Brain pericyte (primary cell): ENCODE data around the gene FBXO21.

Experiments
- DNase-seq: peaks from one replicate; pipeline ENCODE4 v3.0.0-alpha.2; 2012; ENCODE audit warnings: low read depth, low spot score

Gene FBXO21

DNA sequence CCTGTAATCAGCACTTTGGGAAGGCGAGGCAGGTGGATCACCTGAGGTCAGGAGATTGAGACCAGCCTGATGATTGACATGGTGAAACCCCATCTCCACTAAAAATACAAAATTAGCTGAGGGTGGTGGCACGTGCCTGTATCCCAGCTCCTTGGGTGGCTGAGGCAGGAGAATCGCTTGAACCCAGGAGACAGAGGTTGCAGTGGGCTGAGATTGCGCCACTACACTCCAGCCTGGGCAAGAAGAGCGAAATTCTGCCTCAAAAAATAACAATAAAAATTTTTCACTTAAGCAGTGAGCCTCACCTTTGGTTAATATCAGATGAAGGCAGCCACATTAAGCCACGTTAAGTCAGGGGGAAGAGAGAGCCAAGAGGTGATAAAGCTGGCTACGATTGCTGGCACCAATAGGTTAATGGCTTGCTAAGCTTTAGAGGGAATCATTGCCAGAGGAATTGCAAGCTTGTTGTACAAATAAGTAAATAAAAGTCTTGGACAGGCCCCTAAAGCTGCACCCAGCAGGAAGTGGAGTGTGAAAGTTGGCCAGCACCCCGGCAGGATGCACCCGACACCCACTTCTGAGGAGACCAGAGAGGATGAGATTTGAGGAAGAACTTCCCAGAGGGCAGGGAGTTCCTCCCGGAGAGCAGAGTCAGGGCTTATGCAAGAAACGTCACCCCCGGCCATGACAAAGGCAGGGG, 49.7 kb downstream of the FBXO21 start:
- no peak for DNase-seq

DNA sequence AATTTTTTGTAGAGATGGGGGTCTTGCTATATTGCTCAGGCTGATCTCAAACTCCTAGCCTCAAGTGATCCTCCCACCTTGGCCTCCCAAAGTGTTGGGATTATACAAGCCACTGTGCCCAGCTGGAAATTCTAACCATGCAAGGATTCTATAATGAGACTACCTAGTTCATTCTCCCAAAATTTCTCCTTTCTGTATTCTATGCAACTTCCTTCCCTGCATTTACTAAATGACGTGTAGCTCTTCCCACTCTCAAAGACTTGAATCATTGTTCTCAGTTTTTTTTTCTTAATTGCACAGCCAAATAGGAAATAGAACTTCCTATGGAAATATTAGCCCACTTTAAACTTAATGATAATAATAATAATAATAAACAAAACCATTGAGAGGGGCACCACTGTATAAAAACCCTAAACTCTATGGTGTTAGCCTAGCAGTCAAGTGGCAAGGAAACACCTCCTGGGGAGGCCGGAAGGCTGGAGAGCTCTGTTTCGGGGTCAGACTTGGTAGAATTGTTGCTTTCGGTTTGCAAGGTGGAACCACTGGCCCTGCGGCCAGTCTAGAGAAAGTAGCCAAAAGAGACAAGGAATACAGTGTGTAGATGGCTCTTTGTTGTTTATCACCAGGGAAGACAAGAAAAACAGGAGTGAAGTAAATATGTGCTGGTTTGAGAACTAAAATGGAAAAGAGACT, 51.1 kb downstream of the FBXO21 start:
- DNase-seq = no peak

DNA sequence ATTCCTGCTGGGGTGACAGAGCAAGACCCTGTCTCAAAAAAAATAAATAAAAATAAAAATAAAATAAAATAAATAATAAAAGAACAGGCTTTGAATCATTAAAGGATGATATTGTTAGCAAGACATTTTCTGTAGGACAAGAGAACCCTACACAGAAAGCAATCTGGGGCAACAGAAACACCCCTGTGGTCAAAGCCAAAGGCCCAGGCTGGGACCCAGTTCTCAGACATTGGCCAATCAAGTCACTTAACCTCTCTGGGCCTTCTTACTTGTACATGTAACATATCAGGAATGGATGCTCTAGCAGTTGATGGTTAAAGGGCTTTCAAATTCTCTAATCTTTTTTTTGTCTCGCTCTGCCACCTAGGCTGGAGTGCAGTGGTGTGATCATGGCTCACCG, 55.5 kb downstream of the FBXO21 start:
- no peak for DNase-seq

DNA sequence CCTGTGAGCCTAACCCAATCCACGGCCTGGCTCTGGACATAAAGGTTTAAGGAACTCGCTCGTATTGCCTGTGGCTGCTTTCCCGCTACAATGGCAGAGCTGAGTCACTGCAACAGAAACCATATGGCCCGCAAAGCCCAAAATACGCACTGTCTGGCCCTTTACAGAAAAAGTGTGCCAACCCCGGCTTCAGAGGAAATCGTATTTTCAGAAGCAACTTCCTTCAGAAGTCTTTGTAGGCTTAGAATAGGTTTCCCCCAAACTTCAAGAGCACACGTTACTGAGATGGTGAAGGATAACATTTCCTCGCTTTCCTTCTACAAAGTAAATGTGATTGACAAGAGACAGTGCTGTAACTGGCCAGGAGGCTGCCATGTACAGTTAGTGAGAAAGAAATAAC, 56.2 kb downstream of the FBXO21 start:
- DNase-seq = no peak

DNA sequence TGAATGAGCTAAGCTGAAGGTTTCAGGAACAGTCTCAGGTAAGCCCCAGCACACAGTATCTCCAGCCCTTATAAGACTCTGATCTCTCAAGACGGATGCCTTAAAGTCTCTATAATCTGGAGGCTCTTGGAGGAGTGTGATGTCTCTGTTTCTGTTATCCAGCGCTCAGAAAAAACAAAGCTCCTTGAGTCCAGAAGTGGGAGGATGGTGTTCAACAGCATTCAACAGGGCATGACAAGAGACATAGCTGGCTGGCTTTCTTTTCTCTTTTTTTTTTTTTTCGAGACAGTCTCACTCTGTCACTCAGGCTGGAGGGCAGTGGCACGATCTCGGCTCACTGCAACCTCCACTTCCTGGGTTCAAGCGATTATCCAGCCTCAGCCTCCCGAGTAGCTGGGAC, 59.5 kb downstream of the FBXO21 start:
- no peak for DNase-seq

DNA sequence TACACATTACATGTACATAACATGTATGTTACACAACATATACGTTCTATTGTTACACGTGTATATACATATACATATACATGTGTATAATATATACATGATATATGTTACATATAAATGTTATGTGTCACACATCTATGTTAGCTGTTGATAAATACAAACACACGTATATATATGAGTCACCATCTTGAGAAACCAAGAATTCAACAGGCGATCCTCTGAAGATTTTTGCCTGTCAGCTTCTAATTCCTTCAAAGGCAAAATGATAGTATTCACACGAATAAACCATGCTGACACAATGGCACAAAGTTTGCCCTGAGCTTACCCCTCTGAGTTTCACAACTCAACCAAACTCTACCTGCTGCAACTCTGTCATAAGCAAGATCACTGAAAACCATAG, 60.9 kb downstream of the FBXO21 start:
- no peak for DNase-seq

DNA sequence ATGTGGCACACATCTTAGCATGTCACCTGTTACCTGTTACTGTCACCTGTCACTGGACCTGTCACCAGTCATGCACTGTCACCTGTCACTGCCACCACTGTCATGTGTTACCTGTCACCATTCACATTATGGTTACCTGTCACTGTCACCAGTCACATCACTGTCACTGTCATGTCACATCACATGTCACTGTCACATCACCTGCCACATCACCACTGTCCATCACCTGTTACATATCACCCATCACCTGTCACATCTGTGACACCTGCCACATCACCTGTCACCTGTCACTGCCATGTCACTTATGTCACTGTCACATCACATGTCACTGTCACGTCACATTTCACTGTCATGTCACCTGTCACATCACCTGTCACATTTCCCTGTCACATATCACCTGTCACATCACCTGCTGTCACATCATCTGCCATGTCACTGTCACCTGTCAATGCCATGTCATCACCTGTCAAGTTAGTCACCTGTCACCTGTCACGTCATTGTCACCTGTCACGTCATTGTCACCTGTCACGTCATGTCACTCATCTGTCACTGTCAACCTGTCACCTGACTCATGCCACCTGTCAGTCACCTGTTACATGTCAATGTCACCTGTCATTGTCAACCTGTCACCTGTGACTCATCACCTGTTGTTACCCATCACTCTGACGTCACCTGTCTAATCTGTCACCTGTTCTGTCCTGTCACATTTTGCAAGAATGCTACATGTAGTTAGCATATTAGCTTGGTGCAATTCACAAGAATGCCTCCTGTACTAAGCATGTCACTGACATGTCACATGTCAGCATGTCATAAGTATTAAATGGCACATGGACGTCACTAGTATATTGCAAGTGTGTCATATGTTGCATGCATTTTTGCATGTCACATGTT, 62.1 kb downstream of the FBXO21 start:
- no peak for DNase-seq

DNA sequence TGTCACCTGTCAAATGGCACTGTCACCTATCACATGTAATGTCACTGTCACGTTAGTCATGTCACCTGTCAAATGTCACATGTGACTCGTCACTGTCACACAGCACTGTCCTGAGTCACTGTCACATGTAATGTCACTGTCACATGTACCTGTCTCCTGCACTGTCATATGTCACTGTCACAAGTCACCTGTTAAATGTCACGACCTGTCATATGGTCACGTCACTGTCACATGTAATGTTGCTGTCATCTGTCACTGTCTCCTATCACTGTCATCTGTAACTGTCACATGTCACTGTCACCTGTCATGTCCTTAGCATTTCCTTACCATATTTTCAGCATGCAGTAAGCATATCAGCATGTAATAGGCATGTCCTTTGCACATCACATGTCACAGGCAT, 63.9 kb downstream of the FBXO21 start:
- DNase-seq = no peak

DNA sequence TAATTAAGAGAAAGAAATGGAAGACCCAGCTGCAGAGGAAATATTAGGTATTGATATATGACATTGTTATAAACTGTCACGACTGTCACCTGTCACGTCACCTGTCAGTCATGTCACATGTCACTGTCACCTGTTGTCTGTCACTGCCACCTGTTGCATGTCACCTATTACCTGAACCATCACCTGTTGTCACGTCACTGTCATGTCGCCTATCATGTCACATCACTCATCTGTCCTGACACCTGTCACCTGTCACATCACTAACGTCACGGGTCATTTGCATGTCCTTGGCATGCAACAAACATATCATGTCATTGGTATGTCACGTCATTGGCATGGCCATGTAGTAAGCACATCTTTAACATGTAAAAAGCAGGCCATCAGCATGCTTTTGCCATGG, 64.5 kb downstream of the FBXO21 start:
- no peak for DNase-seq

DNA sequence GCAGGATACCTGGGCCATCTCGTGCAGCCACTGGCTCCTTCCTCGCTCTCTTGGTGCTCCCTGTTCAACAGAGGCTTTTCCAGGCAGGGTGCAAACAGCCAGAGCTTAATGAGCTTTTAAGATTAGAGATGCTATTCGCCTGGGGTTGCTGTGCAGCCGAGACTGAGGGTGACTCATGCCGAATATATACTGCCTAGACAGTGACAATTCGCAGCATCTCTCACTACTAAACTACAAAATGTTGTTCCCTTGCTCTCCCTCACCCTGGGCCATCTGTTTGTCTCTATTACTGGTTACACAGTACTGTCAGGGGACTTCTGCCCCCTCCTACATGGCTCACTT, 65.0 kb downstream of the FBXO21 start:
- DNase-seq = no peak

DNA sequence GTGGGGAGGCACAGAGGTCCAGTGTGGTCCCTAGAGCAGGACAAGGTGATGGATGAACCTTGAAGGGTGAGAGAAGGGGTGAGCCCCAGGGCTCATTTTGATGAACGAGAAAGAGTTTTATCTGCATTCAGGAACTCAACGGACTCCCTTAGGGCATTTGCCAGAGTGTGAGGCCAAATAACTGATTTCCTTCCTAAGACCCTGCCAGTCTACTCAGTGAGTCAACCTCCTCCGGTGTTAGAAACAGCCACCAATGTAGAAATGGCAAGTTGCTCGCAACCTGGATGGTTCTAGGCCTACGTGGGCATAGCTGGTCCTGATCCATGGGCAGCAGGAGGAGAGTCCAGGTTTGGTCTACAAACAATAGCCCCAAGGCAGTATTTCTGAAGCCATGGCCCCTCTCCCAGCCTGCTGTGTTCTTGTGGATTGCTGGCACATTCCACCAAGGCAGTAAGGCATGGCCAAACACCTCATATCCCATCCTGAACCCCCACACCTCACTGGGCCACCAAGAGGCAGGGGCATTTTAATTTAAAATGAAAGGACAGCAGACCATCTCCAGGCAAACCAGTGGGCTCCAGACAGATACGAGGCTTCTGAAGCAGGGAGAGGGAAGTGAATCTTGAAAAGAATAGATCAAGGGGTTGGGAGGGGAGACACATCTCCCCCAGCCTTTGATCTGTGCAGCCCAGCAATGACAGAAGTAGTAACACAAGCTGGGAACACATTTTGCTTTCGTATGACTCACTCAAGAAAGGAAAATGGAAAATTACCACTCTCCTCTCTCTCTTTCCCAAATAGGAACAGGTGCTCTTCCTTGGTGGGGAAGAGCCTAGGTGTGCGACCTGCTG, 65.6 kb downstream of the FBXO21 start:
- DNase-seq = no peak

DNA sequence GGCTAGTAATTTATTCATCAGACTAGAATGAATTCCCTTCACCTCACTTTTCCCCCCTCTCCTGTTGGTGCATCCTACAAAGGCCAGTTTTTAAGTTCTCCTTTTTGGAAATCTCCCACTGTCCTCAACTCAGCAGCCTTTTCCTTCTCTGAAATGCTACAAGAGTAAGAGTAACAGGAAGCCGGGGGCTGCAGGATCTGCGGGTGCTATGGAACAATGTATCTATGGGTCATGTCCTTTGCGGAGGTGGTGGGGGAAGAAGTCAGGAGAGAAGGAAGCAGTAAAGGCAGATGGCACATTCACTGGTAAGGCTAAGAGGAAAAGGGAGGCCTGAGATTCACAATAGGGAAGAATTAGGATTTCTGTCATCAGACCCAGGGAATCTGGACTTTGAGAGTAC, 68.8 kb downstream of the FBXO21 start:
- DNase-seq = no peak

DNA sequence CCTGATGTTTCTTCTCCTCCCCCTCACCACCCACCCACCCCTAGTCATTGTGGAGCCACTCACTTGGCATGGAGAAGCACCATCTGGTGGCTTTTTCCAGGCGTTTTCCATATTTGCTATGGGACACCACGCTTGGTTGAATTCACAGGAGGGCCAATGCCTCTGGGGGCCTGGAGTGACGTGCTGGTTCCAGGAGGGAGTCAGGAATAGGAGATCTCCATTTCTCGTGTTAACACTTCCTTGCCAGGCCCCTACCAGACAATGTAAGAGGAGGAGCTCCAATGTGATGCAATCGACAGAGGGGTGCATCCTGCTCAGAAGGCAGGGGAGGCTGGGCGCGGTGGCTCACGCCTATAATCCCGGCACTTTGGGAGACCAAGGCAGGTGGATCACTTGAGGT, 69.5 kb downstream of the FBXO21 start:
- DNase-seq = no peak

DNA sequence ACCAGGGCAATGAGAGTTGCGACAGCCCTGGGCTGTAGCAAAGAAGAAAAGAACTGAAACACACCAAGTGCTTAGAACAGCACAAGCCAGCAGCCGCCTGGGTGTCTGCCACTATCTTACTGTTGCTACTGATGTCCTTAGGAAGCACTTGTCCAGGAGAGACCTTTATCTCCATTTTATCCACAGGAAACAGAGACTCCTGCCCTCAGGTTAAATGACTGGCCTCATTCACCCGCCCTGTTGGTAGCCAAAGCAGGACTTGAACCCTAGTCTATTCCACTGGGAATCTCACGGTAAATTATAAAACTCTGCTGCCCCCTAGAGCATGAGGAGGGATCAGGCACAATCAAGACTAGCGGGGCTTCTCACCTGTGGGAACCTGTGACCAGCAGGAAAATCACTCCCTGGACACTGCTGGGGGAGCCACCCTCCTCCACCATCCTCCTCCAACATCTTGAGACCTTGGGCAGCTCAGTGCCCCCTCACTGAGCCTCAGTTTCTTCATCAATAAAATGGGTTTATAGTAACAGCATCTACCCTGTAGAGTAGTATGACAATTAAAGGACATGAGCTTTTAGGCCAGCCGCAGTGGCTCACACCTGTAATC, 70.6 kb downstream of the FBXO21 start:
- DNase-seq = no peak

DNA sequence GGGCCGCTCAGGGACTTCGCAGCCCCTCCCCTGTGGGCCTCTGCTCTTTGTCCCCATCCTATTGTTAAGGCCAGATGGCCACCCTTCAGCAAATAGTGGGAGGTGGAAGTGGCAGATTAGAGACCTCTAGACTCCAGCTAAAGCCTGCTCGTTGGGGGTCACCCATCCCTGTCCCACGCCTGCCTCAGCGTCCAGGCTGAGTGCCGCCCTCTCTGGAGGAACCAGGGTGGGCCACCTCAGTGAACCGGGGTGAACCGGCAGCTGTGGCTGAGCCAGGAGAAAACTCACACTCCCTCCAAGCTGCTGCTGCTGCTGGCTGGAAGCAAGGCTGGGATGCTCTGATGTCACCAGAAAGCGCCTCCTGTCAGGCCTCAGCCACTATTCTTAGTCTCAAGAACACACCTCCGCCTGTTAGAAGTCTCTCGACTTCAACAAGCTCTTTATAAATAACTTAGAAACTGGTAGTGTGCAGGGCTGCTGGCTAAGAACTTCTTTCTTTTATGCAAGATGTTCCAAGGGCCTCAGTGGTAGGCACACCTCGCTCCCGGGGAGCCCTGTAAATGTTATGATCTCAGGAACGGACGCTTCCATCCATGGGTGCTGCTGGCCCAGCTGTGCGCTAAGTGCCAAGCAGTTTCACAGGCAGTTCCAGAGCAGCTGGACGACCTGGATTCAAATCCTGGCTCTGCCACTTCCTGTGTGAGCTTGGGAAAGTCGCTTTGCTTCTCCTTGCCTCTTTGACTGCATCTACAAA, 71.3 kb downstream of the FBXO21 start:
- DNase-seq = no peak

DNA sequence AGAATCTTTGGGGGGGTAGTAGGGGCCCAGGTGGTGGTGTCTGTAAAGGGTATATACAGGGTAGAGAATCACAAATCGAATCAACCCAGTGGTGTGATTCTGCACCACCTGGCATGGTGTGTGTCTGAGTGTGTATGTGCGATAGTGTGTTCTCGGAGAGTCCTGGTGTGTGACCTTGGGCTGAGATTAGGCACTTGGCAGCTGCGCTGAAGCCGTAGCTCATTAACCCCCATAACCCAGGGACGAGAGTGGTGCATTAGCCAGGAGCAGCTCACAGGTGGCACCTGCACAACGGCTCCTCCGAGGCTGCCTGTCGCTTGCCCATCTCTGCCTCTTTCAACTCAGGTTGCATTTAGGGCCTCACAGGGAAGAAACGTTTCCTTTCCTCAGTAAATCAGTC, 75.5 kb downstream of the FBXO21 start:
- DNase-seq = no peak

DNA sequence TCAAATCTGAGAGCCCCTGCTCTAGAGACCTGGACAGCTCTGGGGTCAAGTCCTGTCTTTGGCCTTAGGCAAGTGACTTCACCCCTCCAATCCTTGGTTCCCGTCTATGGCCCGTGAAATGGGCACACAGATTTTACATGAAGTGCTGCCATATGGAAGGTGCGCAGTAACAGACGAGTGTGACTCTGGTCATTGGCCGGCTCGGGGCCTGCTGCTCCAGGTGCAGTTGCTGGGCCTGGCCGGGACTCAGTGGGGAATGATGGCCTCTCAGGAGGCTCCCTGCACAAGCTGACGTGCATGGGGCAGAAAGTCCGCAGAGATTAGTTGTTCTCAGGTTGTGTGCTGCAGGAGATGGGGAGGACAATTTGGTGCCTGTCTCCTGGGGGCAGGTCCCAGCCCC, 77.0 kb downstream of the FBXO21 start:
- DNase-seq = no peak

DNA sequence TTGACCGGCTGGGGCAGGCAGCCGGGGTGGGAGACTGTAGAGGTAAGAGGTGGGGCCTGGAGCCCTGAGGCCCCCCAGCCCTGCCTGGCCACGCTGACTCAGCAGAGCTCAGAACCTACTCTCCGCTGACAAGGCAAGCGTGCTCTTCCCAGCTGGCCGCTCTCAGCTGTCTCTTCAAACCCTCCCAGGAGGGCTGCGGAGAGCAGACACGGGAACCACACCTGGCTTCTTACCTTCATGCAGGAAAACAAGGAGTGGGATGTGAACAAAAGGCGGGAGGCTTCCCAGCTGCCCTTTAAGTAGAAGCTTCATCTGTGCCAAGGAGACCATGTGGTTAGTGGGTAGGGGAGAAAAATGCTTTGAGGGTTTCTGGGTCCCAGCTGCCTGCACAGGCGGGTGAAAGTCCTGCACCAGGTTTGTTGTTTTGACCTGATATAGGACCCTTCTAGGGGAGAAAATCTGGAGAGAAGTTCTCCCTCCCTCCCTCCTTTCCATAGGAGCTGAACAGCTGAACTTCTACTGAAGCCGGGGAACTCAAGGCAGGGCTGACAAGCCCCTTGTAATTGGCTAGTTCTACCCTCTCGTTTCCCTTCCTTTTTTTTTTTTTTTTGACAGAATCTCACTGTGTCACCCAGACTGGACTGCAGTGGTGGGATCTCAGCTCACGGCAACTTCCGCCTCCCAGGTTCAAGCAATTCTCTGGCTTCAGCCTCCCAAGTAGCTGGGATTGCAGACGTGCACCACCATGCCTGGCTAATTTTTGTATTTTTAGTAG, 78.3 kb downstream of the FBXO21 start:
- no peak for DNase-seq

DNA sequence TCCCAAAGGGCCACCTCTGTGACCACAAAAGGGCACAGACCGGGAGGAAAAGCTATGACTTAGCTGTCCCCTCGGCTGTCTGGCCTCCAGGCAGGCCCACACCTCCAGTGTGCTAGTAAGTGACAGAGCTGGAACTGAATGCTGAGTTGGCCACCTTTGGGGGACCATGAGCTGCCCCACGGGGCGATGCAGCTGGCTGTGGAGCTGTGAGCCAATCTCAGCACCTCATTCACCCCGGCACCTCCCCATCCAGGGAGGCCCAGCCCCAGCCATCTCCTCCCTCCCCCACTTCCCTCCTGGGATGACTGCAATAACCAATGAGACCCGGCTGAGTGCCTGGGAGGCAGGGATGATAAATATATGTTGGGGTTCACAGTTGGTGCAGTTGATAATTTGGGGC, 78.9 kb downstream of the FBXO21 start:
- no peak for DNase-seq
